Cerebellar cortex (tissue), 1 donor: Measurements from ENCODE around the gene XRN2.

Experiments
- DNase-seq: peaks from one replicate; pipeline ENCODE4 v3.0.0-alpha.2; 2015; ENCODE audit warnings: low spot score

Gene XRN2, protein sequence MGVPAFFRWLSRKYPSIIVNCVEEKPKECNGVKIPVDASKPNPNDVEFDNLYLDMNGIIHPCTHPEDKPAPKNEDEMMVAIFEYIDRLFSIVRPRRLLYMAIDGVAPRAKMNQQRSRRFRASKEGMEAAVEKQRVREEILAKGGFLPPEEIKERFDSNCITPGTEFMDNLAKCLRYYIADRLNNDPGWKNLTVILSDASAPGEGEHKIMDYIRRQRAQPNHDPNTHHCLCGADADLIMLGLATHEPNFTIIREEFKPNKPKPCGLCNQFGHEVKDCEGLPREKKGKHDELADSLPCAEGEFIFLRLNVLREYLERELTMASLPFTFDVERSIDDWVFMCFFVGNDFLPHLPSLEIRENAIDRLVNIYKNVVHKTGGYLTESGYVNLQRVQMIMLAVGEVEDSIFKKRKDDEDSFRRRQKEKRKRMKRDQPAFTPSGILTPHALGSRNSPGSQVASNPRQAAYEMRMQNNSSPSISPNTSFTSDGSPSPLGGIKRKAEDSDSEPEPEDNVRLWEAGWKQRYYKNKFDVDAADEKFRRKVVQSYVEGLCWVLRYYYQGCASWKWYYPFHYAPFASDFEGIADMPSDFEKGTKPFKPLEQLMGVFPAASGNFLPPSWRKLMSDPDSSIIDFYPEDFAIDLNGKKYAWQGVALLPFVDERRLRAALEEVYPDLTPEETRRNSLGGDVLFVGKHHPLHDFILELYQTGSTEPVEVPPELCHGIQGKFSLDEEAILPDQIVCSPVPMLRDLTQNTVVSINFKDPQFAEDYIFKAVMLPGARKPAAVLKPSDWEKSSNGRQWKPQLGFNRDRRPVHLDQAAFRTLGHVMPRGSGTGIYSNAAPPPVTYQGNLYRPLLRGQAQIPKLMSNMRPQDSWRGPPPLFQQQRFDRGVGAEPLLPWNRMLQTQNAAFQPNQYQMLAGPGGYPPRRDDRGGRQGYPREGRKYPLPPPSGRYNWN

DNA sequence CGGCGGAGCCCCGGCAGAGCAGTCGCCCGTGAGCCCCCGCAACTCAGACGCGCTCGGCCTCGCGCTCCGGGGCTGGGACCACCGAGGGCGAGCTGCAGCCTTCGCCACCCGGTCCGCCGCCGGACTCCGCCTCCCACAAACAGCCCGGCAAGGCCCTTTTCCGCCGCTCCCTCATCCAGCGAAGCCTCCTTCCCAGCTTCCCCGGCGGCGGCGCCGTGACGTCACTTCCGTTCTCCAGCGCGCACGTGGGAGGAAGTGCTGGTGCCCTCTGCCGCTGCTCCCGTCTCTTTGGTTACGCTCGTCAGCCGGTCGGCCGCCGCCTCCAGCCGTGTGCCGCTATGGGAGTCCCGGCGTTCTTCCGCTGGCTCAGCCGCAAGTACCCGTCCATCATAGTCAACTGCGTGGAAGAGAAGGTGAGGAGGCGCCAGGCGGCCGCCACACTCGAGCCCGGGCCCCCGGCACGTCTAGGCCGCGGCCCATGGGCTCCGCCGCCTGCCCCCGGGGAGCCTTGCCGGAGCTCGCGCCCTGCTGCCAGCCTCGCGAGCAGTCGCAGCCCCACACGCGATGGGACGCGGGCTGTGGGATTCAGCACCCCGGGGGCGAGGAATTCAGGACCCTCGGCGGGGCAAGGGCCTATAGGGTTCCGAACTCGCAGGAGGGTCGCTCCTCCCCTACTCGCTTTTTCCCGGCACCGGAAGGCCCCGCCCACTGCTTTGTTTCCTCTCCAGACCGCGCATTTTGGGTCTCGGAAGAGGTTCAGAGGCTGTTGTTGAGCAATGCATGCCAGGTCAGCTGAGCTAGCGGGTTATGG is at the start of gene XRN2:
TSS of gene XRN2 (plus strand) at position 271 of the 811 bp plus-strand sequence. CDS start at position 339, 68 bp downstream.
- DNase-seq = peak; percentile 93

DNA sequence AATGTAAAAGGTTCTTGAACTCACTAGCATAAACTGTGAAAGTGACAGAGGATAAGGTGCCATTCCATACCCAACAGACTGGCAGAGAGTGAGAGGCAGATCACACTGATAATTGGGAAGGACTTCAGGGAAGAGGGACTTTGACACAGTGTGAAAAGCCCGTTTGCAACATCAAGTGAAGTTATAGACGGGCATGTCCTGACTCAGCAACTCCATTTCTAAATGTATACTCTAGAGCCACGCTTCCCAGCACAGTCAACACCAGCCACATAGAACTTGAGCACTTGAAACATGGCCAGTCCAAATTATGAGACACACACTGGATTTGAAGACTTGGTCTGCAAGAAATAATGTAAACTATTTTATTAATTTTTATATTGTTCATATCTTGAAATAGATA is 45.9 kb upstream of the XRN2 start:
- no peak for DNase-seq

DNA sequence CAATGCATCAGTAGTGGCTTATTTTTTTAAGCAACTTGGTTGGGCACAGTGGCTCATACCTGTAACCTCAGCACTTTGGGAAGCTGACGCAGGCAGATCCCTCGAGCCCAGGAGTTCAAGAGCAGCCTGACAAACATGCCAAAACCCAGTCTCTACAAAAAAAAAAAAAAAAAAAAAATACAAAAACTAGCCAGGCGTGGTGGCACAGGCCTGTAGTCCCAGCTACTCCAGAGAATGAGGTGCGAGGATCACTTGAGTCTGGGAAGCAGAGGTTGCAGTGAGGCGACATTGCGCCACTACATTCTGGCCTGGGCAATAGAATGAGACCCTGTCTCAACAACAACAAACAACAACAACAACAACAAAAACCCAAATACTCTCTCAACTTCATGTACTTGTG is 44.7 kb upstream of the XRN2 start:
- DNase-seq = no peak

DNA sequence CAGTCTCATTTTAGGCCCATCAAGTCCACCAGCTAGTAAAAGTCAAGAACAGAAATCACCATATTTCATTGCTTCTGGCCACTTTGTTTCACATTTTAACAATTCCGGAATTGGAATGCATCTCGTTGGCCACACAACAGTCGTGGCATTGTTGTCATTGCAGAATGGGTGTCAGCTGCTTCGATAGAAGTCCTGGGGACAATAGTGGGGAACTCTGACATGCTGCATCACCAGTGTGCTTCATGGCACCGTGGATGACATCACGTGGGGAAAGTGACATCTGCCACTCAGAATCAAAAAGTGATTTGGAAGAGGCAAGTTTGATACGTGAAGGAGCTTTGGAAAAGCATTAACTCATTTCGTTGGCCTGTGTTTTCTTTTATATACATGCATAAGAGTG is 43.8 kb upstream of the XRN2 start:
- no peak for DNase-seq

DNA sequence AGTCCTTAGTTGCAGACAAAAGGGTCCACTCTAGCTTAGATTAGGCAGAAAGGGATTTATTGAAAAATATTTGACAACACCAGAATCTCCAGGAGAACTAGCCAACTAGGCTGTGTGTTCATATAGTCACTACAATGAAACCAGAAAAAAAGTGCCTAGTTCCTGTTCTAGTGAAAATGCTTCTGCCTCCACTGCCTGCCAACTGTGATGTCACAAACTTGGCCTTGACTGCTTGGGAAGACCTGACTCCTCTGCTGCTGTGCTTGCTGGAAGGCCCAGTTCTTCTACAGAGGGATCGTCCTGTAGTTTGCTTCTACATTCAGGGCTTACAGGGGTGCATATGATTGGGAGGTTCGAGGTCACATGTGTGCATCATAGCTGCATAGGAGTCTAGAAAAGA is 40.3 kb upstream of the XRN2 start:
- no peak for DNase-seq

DNA sequence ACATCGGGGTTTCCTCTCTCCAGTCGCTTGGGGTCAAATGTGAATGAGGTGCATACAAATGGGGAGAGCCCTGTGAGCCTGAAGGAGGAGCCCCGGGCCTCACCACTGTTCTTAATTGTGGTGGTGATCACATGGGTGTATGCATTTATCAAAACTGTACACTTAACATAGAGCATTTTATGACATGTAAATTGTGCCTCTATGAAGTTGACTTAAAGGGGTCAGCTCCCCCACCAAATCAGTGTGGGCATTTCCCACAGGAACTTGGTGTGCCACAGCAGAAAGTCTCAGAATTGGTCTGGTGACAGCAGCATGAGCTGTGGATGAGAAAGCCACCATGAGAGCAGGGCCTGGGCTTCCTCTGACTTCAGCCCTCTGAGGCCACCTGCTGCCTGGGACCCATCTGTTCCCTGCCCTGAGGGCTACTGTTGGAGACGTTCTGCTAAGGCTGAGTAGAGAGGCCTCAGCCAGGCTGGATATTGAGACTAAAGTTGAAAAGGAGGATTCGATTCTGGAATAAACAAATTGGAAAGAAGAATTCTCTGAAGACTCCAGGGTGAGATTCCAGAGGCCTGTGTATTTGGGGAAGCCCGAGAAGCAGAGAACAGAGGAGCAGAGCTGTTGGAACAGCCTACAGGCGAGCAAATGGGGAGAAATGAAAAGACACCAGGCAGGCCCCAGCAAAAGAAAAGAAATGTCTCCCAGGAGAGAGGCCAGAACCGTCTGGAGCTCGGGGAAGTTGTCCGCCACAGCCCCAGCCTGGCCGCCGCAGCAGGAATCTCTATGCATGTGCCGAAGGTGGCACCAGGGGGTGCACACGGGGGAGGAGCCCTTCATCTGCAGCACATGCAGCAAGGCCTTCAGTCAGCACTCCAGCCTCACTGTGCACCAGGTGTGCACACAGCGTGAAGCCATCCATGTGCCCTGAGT is 37.6 kb upstream of the XRN2 start:
- DNase-seq = peak; percentile 28

DNA sequence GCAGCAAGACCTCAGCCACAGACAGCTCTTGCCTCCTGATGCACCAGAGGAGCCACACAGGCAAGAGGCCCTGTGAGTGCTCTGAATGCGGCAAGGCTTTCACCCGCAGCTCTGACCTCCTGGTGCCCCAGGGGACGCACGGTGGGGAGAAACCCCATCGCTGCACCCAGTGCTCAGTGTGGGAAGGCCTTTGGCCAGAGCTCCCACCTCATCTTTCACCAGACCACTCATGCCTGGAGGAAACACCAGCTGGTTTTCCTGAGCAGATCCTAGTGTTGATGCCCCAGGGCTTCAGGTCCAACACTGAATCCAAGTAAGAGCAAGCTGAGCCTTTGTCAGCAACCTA is 37.0 kb upstream of the XRN2 start:
- DNase-seq = no peak

DNA sequence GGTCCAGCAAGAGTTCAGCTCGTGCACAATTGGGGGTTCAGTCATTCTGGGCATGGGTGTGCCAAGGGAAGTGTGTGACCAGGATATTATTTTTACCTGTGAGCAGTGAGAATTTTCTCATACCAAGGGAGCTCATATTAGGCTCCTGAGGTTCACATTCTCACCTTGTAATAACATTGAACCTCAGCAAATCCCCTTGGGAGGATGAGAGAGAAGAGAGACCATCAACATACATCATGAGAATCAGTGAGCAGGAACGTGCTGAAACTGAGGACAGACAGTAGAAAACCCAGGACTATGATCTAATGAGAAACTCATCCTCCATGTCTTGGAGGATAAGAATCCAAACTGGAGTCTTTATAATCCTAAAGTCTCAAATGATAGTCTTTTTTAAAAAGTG is 33.4 kb upstream of the XRN2 start:
- DNase-seq = no peak

DNA sequence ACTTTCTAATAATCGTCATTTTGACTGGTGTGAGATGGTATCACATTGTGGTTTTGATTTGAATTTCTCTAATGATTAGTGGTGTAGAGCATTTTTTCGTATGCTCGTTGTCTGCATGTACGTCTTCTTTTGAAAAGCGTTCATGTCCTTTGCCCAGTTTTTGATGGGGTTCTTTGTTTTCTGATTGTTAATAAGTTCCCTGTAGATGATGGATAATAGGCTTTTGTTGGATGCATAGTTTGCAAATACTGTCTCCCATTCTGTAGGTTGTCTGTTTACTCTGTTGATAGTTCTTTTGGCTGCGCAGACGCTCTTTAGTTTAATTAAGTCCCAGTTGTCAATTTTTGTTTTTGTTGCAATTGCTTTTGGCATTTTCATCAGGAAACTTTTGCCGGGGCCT is 32.3 kb upstream of the XRN2 start:
- DNase-seq = no peak

DNA sequence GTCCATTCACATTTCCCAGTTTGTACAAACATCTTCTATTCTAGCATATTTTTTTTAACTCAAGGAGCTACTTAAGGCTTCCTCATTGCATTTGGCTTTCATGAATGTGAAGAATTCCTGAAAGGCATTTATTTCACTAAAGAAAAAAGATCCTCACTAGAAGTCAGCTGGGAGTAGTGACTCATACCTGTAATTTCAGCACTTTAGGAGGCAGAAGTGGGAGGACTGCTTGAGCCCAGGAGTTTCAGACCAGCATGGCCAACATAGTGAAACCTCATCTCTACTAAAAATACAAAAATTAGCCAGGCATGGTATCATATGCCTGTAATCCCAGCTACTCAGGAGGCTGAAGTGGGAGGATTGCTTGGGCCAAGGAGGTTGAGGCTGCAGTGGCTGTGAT is 30.9 kb upstream of the XRN2 start:
- DNase-seq = no peak

DNA sequence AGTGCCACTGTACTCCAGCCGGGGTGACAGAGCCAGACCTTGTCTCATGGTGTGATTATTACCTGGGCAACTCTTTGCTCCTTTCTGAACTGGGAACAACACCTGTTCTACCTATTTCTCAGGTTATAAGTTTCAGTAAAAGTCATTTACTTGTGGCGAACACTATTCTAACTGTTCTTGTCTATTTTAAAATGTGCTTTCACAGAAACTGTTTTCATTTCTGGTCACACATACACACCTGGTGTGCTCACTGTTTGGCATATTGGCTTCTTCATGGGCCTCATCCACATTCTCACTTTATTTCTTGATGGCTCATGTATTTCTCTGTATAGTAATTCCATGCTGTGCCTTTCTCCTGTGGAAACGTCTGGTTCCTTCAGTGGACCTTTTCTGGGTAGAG is 30.5 kb upstream of the XRN2 start:
- no peak for DNase-seq

DNA sequence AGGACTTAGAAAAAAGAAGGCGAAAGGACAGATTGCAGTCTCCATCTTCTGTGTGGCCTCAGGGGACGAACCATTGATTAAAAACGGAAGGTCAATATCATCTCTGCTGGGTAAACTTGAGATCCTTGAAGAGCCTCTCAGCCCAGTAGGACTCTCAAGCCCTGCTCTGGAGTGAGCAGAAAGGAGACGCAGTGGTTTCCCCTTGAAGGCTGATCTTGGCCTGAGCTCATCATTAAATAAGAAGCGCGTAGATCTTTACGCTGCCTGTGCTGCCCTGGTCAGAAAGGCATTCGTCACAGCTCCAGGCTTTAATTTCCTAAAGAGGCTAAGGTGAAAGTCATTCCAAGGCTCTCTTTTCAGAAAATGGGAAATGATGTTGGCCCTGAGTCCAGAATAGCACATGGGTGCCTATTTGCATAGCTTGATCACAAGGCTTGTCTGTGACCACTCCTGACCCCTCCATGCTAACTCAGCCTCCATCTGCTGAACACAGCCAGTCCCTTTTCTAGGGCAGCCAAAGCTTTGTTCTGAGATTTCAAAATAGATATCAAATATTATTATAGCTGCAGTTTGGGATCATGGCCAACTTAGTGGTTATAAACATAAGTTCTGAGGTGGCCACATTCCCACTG is 29.3 kb upstream of the XRN2 start:
- no peak for DNase-seq

DNA sequence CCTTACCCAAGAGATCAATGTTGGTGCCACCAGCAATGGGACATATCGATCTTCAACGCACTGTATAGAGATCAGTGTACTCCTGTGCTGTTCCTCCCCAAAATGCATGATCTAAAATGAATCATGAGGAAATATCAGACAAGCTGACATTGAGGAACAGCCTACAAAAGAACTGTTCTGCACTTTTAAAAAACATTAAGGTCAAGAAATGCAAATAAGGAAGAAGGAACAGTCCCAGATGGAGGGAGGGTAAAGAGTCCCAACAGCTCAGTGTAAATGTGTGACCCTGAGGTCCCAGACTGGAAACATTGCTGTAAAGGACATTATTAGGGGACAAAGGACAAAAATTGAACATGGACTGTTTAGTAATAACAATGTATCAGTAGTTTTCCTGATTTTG is 24.3 kb upstream of the XRN2 start:
- no peak for DNase-seq

DNA sequence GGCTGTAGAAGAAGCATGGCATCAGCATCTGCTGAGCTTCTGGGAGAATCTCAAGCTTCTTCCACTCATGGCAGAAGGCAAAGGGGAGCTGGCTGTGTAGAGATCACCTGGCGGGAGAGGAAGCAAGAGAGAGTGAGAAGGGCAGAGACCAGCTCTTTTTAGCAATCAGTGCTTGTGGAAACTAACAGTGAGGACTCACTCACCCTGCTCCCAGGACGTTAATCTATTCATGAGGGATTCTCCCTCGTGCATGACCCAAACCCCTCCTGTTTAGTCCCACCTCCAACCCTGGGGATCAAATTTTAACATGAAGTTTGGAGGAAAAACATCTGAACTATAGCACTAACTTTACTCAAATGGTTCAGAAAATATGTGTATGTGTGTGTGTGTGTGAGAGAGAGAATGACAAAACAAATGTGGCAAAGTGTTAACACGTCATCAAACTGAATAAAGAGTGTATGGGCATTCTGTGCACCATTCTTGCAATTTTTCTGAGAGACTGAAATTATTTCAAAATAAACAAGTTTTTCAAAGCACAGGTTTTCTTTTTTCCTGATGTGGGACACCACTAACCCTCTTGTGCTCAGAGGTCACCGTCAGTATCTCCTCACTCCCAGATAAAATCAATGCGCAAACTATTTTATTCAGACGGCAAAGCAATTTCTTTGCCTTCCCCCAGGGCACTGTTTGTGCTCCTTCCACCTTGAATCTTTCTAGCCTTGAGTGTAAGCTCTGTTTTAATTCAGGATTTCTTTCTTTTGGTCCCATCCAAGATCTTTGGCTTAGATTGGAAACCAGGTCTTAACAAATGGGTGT is 23.2 kb upstream of the XRN2 start:
- DNase-seq = no peak

DNA sequence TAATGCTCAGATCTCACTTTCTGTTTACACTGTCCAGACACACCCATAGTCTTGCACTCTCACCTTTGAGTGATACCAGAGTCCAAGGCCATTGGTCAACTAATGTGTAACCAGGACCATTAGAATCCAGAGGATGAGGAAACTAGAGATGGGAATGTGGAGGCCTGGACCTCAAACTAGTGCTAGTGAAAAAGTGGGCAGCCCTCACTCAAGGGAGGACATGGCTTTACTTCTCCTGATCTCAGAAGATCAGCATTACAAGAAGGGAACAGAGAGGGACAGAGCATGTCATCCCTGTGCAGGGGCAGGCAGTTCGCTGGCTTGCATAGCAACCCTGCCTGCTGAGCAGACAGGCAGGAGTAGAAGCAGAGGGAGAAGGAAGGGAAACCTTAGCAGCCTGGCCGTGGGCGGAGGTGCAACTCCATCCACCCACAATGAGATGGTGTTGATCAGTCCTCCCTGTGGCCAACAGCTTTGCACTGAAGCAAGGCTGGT is 22.6 kb upstream of the XRN2 start:
- DNase-seq = no peak

DNA sequence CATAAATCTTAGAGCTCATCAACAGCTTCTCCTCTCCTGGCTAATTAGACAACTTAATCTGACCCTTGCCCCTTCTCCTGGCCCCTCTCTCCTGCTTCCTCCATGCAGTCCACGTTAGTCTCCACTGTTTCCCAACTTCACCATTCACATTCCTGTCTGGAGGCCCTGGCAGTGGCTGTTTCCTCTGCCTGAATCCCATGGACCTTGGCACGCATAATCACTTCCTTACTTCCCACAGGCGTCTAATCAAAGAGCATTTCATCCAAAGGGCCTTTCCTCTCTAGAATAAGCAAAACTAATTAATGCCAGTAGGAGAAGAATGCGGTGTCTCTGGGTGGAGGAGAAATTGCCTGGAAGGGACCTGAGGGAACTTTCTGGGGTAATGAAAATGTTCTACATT is 16.4 kb upstream of the XRN2 start:
- no peak for DNase-seq

DNA sequence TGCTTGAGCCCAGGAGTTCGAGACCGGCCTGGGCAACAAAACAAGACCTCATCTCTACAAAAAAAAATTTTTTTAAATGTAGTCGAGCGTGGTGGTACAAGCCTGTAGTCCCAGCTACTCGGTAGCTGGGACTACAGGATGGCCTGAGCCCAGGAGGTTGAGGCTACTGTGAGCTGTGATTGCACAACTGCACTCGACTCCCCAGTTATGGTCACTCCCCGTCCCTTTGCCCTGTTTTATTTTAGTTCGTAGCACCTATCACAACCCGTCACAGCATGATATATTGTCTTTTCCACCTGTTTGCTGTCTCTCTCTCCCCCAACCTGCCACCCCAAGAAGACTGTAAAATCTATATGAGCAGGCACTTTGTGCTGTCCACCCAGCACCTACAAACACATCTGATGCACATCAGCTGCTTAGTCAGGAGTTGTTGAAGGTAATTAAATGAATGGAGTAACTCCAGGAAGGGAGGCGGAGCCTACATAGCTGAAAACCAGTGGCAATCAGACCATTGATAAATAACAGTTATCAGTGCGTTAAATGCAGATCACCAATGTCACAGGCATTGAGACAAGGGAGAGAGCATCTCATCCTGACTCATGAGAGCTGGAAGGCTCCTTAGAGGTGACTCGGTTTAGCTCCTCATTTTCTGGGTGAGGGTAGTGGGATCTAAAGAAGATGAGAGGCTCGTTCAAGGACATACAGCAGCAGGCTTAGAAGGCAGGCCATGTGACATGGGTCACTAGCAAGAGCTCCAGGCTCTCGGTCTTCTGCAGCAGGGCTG is 14.4 kb upstream of the XRN2 start:
- DNase-seq = no peak

DNA sequence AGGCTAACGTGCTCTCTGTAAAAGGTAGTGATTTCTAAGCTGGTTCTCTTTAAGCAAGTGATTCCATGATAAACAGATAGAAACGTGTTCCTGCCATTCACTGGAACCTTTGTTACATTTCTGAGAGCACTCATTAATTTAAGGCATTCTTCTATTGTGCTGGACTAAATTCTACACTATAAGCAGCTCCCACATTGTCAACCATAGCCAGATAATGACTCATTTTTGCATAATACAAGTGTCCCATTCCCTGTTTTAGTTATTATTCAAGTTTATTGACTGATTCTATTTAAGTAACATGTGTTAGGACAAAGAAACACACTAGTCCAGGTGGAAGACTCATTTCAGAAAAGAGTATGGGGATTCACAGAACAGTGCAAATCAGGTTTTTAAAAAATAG is 13.5 kb upstream of the XRN2 start:
- no peak for DNase-seq

DNA sequence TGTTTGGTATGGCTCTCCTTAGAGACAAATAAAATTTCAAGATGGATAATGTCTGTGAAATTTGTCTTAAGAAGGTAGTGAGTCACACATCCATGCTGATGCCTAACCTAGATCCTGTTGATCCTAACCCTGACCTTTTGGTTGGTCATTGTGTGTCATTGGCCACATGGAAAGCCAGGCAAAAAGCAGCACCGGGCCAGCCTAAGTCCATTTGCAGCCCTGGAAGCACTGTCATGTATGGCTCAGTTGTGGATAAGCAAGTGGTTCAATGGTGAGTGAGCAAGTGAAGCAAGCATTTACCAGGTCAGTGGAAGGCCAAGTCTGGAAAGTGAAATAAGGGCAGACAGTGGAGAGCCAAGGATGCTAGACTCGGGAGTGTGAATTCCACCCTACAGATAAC is 12.1 kb upstream of the XRN2 start:
- no peak for DNase-seq
